ENCODE data around the gene ENDOV.
"Not testable (repeated sequence)": the region's sequence is repeated elsewhere in the genome, so short reads cannot be mapped to it uniquely, and the experiment has no call there.

The ENDOV gene

GRCh38 chr17:80389011-80389995, 25.7 kb upstream of the ENDOV start:
- no peak for DNase-seq

- no peak for DNase-seq
These were observed 21.6 kb upstream of the ENDOV start for GRCh38 chr17:80393241-80393890.

- no peak for DNase-seq
These were observed 21.0 kb upstream of the ENDOV start for GRCh38 chr17:80393961-80394360.

- no peak for DNase-seq
These were observed 20.2 kb upstream of the ENDOV start for GRCh38 chr17:80394629-80395216.

GRCh38 chr17:80395402-80396151, 19.4 kb upstream of the ENDOV start:
- DNase-seq, result no peak

GRCh38 chr17:80396157-80397033, 18.6 kb upstream of the ENDOV start:
- DNase-seq, result no peak

GRCh38 chr17:80397034-80397387, 18.0 kb upstream of the ENDOV start:
- DNase-seq, result peak; percentile 39 to 41

GRCh38 chr17:80397686-80398085, 17.3 kb upstream of the ENDOV start:
- no peak for DNase-seq

- not testable (repeated sequence) for DNase-seq
These were observed 13.9 kb upstream of the ENDOV start for GRCh38 chr17:80401086-80401485.

GRCh38 chr17:80402102-80402501, 12.9 kb upstream of the ENDOV start:
- not testable (repeated sequence) for DNase-seq

- no peak for DNase-seq
These were observed 12.0 kb upstream of the ENDOV start for GRCh38 chr17:80402959-80403358.

- no peak for DNase-seq
These were observed 8.8 kb upstream of the ENDOV start for GRCh38 chr17:80406146-80406545.

GRCh38 chr17:80407917-80408316, 7.0 kb upstream of the ENDOV start:
- DNase-seq, result not testable (repeated sequence)

GRCh38 chr17:80408872-80409271, 6.1 kb upstream of the ENDOV start:
- DNase-seq, result no peak

GRCh38 chr17:80409626-80410025, 5.3 kb upstream of the ENDOV start:
- DNase-seq, result no peak

- not testable (repeated sequence) for DNase-seq
These were observed 4.4 kb upstream of the ENDOV start for GRCh38 chr17:80410441-80411087.

- no peak for DNase-seq
These were observed 1.0 kb upstream of the ENDOV start for GRCh38 chr17:80413771-80414507.

- no peak for DNase-seq
These were observed 512 bp upstream of the ENDOV start for GRCh38 chr17:80414508-80414802.

- no peak for DNase-seq
These were observed 715 bp downstream of the ENDOV start for GRCh38 chr17:80415626-80416137.

- no peak for DNase-seq
These were observed 1.4 kb downstream of the ENDOV start for GRCh38 chr17:80416260-80416939.
